Measurements from ENCODE around the gene DVL2. TPM values are rescaled to one million over a fixed set of nuclear protein-coding genes. Genes with fewer than 3 reads are reported as not detected.
A peak's percentile ranks its signal among the peaks of the same experiment; 100 is the strongest.

DVL2 gene
- total and polyA plus RNA-seq, 2 of the 13 experiments (the other 11 are each of a cell fraction or from before 2014, with no cell fraction given), result 5.7 to 38.2 TPM

- TF ChIP-seq TFDP1 (CRISPR knock-in tag; IDR thresholded peaks at IDR 0.05; ENCODE audit: borderline replicate concordance), result peak; percentile 93
- TF ChIP-seq KDM5B (CRISPR knock-in tag; IDR thresholded peaks at IDR 0.05; ENCODE audit: borderline replicate concordance), result peak; percentile 63; the same call in 1 of the 2 replicates
- peak; percentile 91; the same call in 1 of the 2 replicates for TF ChIP-seq PCBP1 (IDR thresholded peaks at IDR 0.05; ENCODE audit: borderline replicate concordance, low read depth, low read length)
- peak; percentile 80; the same call in 1 of the 2 replicates for TF ChIP-seq ZFP82 (CRISPR knock-in tag; IDR thresholded peaks at IDR 0.05; ENCODE audit: borderline replicate concordance)
- TF ChIP-seq, protein P1, sequence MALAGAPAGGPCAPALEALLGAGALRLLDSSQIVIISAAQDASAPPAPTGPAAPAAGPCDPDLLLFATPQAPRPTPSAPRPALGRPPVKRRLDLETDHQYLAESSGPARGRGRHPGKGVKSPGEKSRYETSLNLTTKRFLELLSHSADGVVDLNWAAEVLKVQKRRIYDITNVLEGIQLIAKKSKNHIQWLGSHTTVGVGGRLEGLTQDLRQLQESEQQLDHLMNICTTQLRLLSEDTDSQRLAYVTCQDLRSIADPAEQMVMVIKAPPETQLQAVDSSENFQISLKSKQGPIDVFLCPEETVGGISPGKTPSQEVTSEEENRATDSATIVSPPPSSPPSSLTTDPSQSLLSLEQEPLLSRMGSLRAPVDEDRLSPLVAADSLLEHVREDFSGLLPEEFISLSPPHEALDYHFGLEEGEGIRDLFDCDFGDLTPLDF (CRISPR knock-in tag; IDR thresholded peaks at IDR 0.05), result peak; percentile 89
- TF ChIP-seq ZNF503 (CRISPR knock-in tag; IDR thresholded peaks at IDR 0.05), result peak; percentile 79; the same call in 1 of the 2 replicates
- no peak for TF ChIP-seq ZNF3 (CRISPR knock-in tag; IDR thresholded peaks at IDR 0.05)
- TF ChIP-seq, protein P2, sequence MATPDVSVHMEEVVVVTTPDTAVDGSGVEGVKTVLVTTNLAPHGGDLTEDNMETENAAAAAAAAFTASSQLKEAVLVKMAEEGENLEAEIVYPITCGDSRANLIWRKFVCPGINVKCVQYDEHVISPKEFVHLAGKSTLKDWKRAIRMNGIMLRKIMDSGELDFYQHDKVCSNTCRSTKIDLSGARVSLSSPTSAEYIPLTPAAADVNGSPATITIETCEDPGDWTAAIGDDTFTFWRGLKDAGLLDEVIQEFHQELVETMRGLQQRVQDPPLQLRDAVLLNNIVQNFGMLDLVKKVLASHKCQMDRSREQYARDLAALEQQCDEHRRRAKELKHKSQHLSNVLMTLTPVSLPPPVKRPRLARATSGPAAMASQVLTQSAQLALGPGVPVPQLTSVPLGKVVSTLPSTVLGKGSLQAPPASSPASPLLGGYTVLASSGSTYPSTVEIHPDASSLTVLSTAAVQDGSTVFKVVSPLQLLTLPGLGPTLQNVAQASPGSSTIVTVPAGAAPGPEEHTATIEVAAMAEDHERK (CRISPR knock-in tag; IDR thresholded peaks at IDR 0.05; ENCODE audit: low read depth), result peak; percentile 50; the same call in 1 of the 2 replicates
- peak; percentile 88 for TF ChIP-seq TBX2 (CRISPR knock-in tag; IDR thresholded peaks at IDR 0.05; ENCODE audit: borderline replicate concordance)
- TF ChIP-seq CSRNP2 (CRISPR knock-in tag; conservative IDR thresholded peaks at IDR 0.05; ENCODE audit: low read depth), result no peak
- TF ChIP-seq, protein P3, sequence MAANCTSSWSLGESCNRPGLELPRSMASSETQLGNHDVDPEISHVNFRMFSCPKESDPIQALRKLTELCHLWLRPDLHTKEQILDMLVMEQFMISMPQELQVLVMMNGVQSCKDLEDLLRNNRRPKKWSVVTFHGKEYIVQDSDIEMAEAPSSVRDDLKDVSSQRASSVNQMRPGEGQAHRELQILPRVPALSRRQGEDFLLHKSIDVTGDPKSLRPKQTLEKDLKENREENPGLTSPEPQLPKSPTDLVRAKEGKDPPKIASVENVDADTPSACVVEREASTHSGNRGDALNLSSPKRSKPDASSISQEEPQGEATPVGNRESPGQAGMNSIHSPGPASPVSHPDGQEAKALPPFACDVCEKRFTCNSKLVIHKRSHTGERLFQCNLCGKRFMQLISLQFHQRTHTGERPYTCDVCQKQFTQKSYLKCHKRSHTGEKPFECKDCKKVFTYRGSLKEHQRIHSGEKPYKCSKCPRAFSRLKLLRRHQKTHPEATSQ (CRISPR knock-in tag; IDR thresholded peaks at IDR 0.05; ENCODE audit: borderline replicate concordance), result no peak; the same call in 1 of the 2 replicates
- TF ChIP-seq PHF8 (CRISPR knock-in tag; IDR thresholded peaks at IDR 0.05), result peak; percentile 87
- TF ChIP-seq ATF3 (CRISPR knock-in tag; IDR thresholded peaks at IDR 0.05), result no peak; the same call in none of the 2 replicates
- TF ChIP-seq MTA1 (CRISPR knock-in tag; IDR thresholded peaks at IDR 0.05; ENCODE audit: borderline replicate concordance), result 0 out of 2 replicates have a peak, but pooled peaks have one; percentile 65
- peak; percentile 58 for TF ChIP-seq EED (CRISPR knock-in tag; IDR thresholded peaks at IDR 0.05)
- TF ChIP-seq AGO1 (IDR thresholded peaks at IDR 0.05; ENCODE audit: low read depth, low read length, poor library complexity, severe bottlenecking), result peak; percentile 100
- no peak for TF ChIP-seq SNAPC5 (CRISPR knock-in tag; IDR thresholded peaks at IDR 0.05; ENCODE audit: borderline replicate concordance)
Measured at GRCh38 chr17:7234083-7234951, at the start of gene DVL2 (continued).

All from HepG2 (cell line).